HEK293 (cell line): Measurements from ENCODE around the gene HMCN2.

Experiments used
- PRDM6 ChIP-seq: fragments of 450-650 bp; formaldehyde crosslinking; IDR thresholded peaks from 2 replicates; pipeline ENCODE4 v1.5.1; 2017; ENCODE audit warnings: missing biosample characterization, missing genetic modification characterization
- SALL2 ChIP-seq: fragments of 450-650 bp; formaldehyde crosslinking; IDR thresholded peaks from 2 replicates; pipeline ENCODE4 v1.5.0; 2017; ENCODE audit warnings: missing biosample characterization, mild to moderate bottlenecking, missing genetic modification characterization, borderline replicate concordance
- SP2 ChIP-seq: fragments of 450-650 bp; formaldehyde crosslinking; IDR thresholded peaks from 2 replicates; pipeline ENCODE4 v1.5.1; 2016; ENCODE audit warnings: missing biosample characterization, missing genetic modification characterization
- TCF7L2 ChIP-seq: IDR thresholded peaks from 2 replicates; pipeline ENCODE4 v1.6.1; 2011; ENCODE audit warnings: low read depth, mild to moderate bottlenecking, inconsistent platforms, low read length, moderate library complexity, borderline replicate concordance
- ZBTB10 ChIP-seq: fragments of 450-650 bp; formaldehyde crosslinking; IDR thresholded peaks from 2 replicates; pipeline ENCODE4 v1.5.1; 2016; ENCODE audit warnings: missing biosample characterization, missing genetic modification characterization
- ZBTB11 ChIP-seq: fragments of 450-650 bp; formaldehyde crosslinking; conservative IDR thresholded peaks from 2 replicates; pipeline ENCODE4 v1.5.1; 2016; ENCODE audit warnings: low read depth, missing biosample characterization, missing genetic modification characterization
- ZBTB17 ChIP-seq: fragments of 450-650 bp; formaldehyde crosslinking; IDR thresholded peaks from 2 replicates; pipeline ENCODE4 v1.5.1; 2016; ENCODE audit warnings: missing biosample characterization, missing genetic modification characterization
- ZBTB48 ChIP-seq: fragments of 450-650 bp; formaldehyde crosslinking; IDR thresholded peaks from 2 replicates; pipeline ENCODE4 v1.5.1; 2016; ENCODE audit warnings: missing biosample characterization, missing genetic modification characterization
- ZBTB7A ChIP-seq: fragments of 450-650 bp; formaldehyde crosslinking; IDR thresholded peaks from 2 replicates; pipeline ENCODE4 v1.5.1; 2016; ENCODE audit warnings: low read depth, missing biosample characterization, missing genetic modification characterization
- ZBTB8A ChIP-seq: fragments of 450-650 bp; formaldehyde crosslinking; IDR thresholded peaks from 2 replicates; pipeline ENCODE4 v1.5.1; 2016; ENCODE audit warnings: missing biosample characterization, missing genetic modification characterization
- ZNF112 ChIP-seq: fragments of 450-650 bp; formaldehyde crosslinking; IDR thresholded peaks from 2 replicates; pipeline ENCODE4 v1.5.0; 2017; ENCODE audit warnings: missing biosample characterization, missing genetic modification characterization
- ZNF239 ChIP-seq: fragments of 450-650 bp; formaldehyde crosslinking; IDR thresholded peaks from 2 replicates; pipeline ENCODE4 v1.5.1; 2016; ENCODE audit warnings: missing biosample characterization, missing genetic modification characterization
- ZNF274 ChIP-seq, 2 experiments: fragments of 200-500 bp in 1 of 2; fragments of 450-650 bp in 1 of 2; sonication (Bioruptor generic) in 1 of 2; formaldehyde crosslinking in 1 of 2; IDR thresholded peaks; 2 replicates each; pipeline versions ENCODE4 v1.5.1 to v1.6.1; 2014 to 2016; ENCODE audit warnings: borderline replicate concordance in 1 of 2, inconsistent platforms in 1 of 2, low read length in 1 of 2, missing biosample characterization in 1 of 2, missing genetic modification characterization in 1 of 2
- ZNF416 ChIP-seq: fragments of 450-650 bp; formaldehyde crosslinking; IDR thresholded peaks from 2 replicates; pipeline ENCODE4 v1.5.1; 2016; ENCODE audit warnings: missing biosample characterization, missing genetic modification characterization
- ZNF561 ChIP-seq: fragments of 450-650 bp; IDR thresholded peaks from 2 replicates; pipeline ENCODE4 v1.5.1; 2018; ENCODE audit warnings: missing biosample characterization, missing genetic modification characterization, borderline replicate concordance
- ZNF621 ChIP-seq: fragments of 450-650 bp; formaldehyde crosslinking; IDR thresholded peaks from 2 replicates; pipeline ENCODE4 v1.5.1; 2017; ENCODE audit warnings: missing biosample characterization, missing genetic modification characterization
- ZNF629 ChIP-seq: fragments of 450-650 bp; formaldehyde crosslinking; IDR thresholded peaks from 2 replicates; pipeline ENCODE4 v1.5.1; 2017; ENCODE audit warnings: missing biosample characterization, missing genetic modification characterization
- ZNF639 ChIP-seq: fragments of 450-650 bp; formaldehyde crosslinking; IDR thresholded peaks from 2 replicates; pipeline ENCODE4 v1.5.1; 2016; ENCODE audit warnings: missing biosample characterization, missing genetic modification characterization
- ZNF660 ChIP-seq: fragments of 450-650 bp; IDR thresholded peaks from 2 replicates; pipeline ENCODE4 v1.5.1; 2018; ENCODE audit warnings: missing biosample characterization, mild to moderate bottlenecking, missing genetic modification characterization
- ZNF707 ChIP-seq: fragments of 450-650 bp; formaldehyde crosslinking; IDR thresholded peaks from 2 replicates; pipeline ENCODE4 v1.5.1; 2016; ENCODE audit warnings: missing biosample characterization, missing genetic modification characterization
- ZSCAN30 ChIP-seq: fragments of 450-650 bp; IDR thresholded peaks from 2 replicates; pipeline ENCODE4 v1.5.1; 2018; ENCODE audit warnings: missing biosample characterization, mild to moderate bottlenecking, missing genetic modification characterization, moderate library complexity
- ZSCAN5A ChIP-seq: fragments of 450-650 bp; formaldehyde crosslinking; IDR thresholded peaks from 2 replicates; pipeline ENCODE4 v1.5.1; 2016; ENCODE audit warnings: missing biosample characterization, missing genetic modification characterization

HMCN2 gene

DNA sequence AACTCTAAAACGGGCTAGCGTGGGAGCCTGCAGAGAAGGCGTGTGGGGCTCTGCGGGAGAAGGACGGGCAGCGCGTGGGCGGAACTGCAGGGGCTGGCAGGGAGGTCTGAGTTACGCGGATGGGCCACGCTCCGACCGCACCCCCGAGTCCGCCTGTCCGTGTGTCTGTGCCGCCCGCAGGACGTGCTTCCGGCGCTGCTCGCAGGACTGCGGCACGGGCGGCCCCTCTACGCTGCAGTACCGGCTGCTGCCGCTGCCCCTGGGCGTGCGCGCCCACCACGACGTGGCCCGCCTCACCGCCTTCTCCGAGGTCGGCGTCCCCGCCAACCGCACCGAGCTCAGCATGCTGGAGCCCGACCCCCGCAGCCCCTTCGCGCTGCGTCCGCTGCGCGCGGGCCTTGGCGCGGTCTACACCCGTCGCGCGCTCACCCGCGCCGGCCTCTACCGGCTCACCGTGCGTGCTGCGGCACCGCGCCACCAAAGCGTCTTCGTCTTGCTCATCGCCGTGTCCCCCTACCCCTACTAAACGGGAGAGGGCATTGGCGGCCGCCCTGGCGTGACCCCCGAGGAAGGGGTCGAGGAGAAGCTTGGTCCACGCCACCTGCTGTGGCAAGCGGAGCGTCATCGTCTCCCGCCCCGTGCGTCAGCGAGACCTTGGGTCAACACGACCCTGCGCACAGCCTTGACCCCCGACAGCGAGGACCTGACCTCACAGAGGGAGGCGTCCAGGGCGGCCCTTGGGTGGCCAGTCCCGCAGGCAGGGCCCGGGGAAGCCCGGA lies 167.8 kb downstream of the HMCN2 start (continued):
- peak; percentile 89 for TF ChIP-seq ZBTB11 (tag by site-specific recombination)
- TF ChIP-seq ZBTB7A (tag by site-specific recombination) = peak; percentile 35; the same call in 1 of the 2 replicates
- TF ChIP-seq ZNF561 = no peak; the same call in 1 of the 2 replicates
- TF ChIP-seq ZNF639 (tag by site-specific recombination) = no peak
- TF ChIP-seq ZNF416 = no peak
- no peak for TF ChIP-seq ZNF112 (tag by site-specific recombination)
- TF ChIP-seq TCF7L2 = no peak
- TF ChIP-seq ZBTB10 (tag by site-specific recombination) = no peak; the same call in 1 of the 2 replicates
- no peak for TF ChIP-seq ZBTB17 (tag by site-specific recombination)
- TF ChIP-seq ZNF707 = no peak
- peak; percentile 39 for TF ChIP-seq SP2
- no peak for TF ChIP-seq PRDM6 (tag by site-specific recombination)
- TF ChIP-seq ZSCAN30 (tag by site-specific recombination) = peak; percentile 18; the same call in 1 of the 2 replicates
- no peak for TF ChIP-seq ZNF239
- TF ChIP-seq ZNF621 (tag by site-specific recombination) = no peak
- TF ChIP-seq ZBTB8A (tag by site-specific recombination) = peak; percentile 91
- no peak for TF ChIP-seq SALL2 (tag by site-specific recombination)
- 0 out of 2 replicates have a peak, but pooled peaks have one; percentile 24 for TF ChIP-seq ZSCAN5A (tag by site-specific recombination)
- peak; percentile 40; the same call in 1 of the 2 replicates for TF ChIP-seq ZNF660 (tag by site-specific recombination)
- TF ChIP-seq ZBTB48 (tag by site-specific recombination) = no peak
- peak; percentile 17; the same call in 1 of the 2 replicates for TF ChIP-seq ZNF629 (tag by site-specific recombination)
- no peak for TF ChIP-seq ZNF274 (IDR thresholded peaks at IDR 0.05; ENCODE audit: low read length)
- TF ChIP-seq ZNF274 (tag by site-specific recombination; IDR thresholded peaks at IDR 0.05; ENCODE audit: borderline replicate concordance) = no peak
- TF ChIP-seq, all 188 proteins: peak for 27
